Measurements from ENCODE around the gene SYNE1.
A peak's percentile ranks its signal among the peaks of the same experiment; 100 is the strongest.
"Not testable (repeated sequence)": the region's sequence is repeated elsewhere in the genome, so short reads cannot be mapped to it uniquely, and the experiment has no call there.

The SYNE1 gene

DNA sequence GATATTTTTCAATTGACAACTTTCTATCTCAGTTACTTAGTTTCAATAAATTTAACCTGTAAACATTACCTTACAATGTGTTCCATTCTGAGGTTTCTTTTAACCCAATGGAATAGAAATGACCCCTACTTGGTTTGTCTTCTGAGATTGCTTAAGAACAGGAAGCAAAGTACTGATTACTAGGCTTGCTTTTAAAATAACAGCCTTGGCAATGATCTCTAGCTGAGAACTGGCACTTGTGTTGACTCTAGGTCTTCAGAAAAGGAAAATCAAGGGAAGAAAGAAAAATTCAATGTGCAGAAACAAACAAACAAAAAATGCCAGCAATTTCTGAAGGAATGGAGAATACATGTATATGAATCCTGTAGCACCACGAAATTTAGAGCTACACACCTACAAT lies 66.1 kb downstream of the SYNE1 start:
- no peaks in the 10 kb centered on the region for H3K4me1 Mint-ChIP-seq
- H3K27ac Mint-ChIP-seq, result no peak overlapping the region
- no peak overlapping the region for H3K4me3 Mint-ChIP-seq
- H3K9me3 Mint-ChIP-seq, result no peaks in the 10 kb centered on the region
- no peaks in the 10 kb centered on the region for H3K36me3 Mint-ChIP-seq
- no peak for DNase-seq (ENCODE audit: low spot score in 2 of 2)
- peaks cover 3% of the 10 kb centered on the region for H3K27me3 Mint-ChIP-seq
- no peak for ATAC-seq (ENCODE audit: low read depth)

DNA sequence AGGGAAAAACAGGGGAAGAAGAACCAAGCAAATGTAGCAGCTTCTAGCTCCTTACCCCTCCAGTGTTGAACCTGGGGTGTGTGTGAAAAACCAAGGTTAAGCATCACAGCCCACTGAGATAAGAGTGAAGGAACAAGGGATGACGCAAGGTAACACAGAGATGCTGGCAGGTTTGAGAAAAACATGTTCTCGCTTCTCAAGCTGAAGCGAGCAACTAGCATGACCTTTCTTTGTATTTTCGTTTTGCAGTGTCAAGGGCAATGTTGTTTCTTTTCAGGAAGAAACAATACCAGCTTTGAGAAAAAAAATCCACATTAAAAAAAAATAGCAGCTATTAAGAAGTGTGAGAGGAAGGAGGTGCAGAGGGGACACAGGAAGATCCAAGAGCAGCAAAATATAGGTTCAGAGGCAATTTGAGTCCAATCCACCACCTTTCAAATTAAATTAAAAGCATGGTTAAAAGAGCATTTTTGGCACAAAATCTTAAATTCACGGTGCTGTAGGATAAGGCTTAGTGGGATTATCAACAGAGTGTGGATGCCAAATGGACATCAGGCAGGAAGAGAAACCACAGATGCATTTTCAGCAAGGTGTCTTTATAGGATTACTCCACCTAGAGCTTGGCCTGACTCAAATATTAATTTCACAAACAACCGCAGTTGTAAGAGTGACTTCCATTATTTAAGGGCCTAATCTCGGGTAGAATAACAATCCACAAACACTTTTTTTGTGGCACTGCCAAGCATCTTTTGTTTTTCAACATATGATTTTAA lies 70.9 kb downstream of the SYNE1 start:
- H3K4me3 Mint-ChIP-seq, result no peak overlapping the region
- no peaks in the 10 kb centered on the region for H3K4me1 Mint-ChIP-seq
- H3K9me3 Mint-ChIP-seq, result no peaks in the 10 kb centered on the region
- DNase-seq (ENCODE audit: low spot score in 2 of 2) (no peak), ATAC-seq (ENCODE audit: low read depth) (no peak)
- no peaks in the 10 kb centered on the region for H3K36me3 Mint-ChIP-seq
- H3K27me3 Mint-ChIP-seq, result no peaks in the 10 kb centered on the region
- no peak overlapping the region for H3K27ac Mint-ChIP-seq

GRCh38 chr6:152563177-152563576 lies 74.0 kb downstream of the SYNE1 start:
- DNase-seq (ENCODE audit: low spot score in 2 of 2) (no peak), ATAC-seq (ENCODE audit: low read depth) (no peak)
- peaks cover 2% of the 10 kb centered on the region for H3K9me3 Mint-ChIP-seq
- no peaks in the 10 kb centered on the region for H3K4me1 Mint-ChIP-seq
- no peaks in the 10 kb centered on the region for H3K27me3 Mint-ChIP-seq
- H3K36me3 Mint-ChIP-seq, result no peaks in the 10 kb centered on the region
- H3K4me3 Mint-ChIP-seq, result no peak overlapping the region
- no peak overlapping the region for H3K27ac Mint-ChIP-seq

GRCh38 chr6:152558798-152559197 lies 78.4 kb downstream of the SYNE1 start:
- not testable (repeated sequence) for H3K4me3 Mint-ChIP-seq; H3K27me3 Mint-ChIP-seq; H3K36me3 Mint-ChIP-seq; H3K27ac Mint-ChIP-seq; H3K9me3 Mint-ChIP-seq; ATAC-seq (ENCODE audit: low read depth); DNase-seq (ENCODE audit: low spot score in 2 of 2); H3K4me1 Mint-ChIP-seq

GRCh38 chr6:152557502-152557901 lies 79.7 kb downstream of the SYNE1 start:
- no peaks in the 10 kb centered on the region for H3K4me1 Mint-ChIP-seq
- DNase-seq (ENCODE audit: low spot score in 2 of 2), result no peak
- H3K36me3 Mint-ChIP-seq, result peaks cover 2% of the 10 kb centered on the region
- ATAC-seq (ENCODE audit: low read depth), result no peak
- peaks cover 8% of the 10 kb centered on the region for H3K9me3 Mint-ChIP-seq
- H3K27me3 Mint-ChIP-seq, result peaks cover 1% of the 10 kb centered on the region
- H3K4me3 Mint-ChIP-seq, result no peak overlapping the region
- H3K27ac Mint-ChIP-seq, result no peak overlapping the region

GRCh38 chr6:152554851-152555250 lies 82.3 kb downstream of the SYNE1 start:
- ATAC-seq (ENCODE audit: low read depth) (no peak), DNase-seq (ENCODE audit: low spot score in 2 of 2) (no peak)
- Mint-ChIP-seq H3K4me1 (no peaks in the 10 kb centered on the region), H3K27ac (no peak overlapping the region), H3K9me3 (peaks cover 8% of the 10 kb centered on the region), H3K27me3 (peaks cover 3% of the 10 kb centered on the region), H3K36me3 (peaks cover 2% of the 10 kb centered on the region), H3K4me3 (no peak overlapping the region)

- peaks cover 6% of the 10 kb centered on the region for H3K9me3 Mint-ChIP-seq
- peaks cover 3% of the 10 kb centered on the region for H3K27me3 Mint-ChIP-seq
- H3K27ac Mint-ChIP-seq, result no peak overlapping the region
- H3K4me1 Mint-ChIP-seq, result no peaks in the 10 kb centered on the region
- DNase-seq (ENCODE audit: low spot score in 2 of 2) (no peak), ATAC-seq (ENCODE audit: low read depth) (peak; percentile 34)
- no peak overlapping the region for H3K4me3 Mint-ChIP-seq
- peaks cover 2% of the 10 kb centered on the region for H3K36me3 Mint-ChIP-seq
These were observed 84.4 kb downstream of the SYNE1 start for GRCh38 chr6:152552616-152553209.

DNA sequence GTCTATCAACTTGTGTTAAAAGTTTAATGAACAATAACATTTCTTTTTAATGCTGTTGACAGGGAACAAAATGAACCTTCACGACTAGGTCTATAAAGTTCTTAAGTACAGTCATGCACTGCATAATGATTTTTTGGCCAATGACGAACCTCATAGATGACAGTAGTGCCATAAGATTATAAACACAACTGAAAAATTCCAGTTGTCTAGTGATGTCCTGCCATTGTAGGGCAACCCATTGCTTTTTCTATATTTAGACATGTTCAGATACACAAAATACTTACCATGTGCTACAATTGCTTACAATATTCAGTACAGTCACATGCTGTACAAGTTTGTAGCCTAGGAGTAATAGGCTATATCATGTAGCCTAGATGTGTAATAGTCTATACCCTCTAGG lies 93.6 kb downstream of the SYNE1 start:
- Mint-ChIP-seq H3K9me3 (no peaks in the 10 kb centered on the region), H3K4me1 (no peaks in the 10 kb centered on the region), H3K4me3 (no peak overlapping the region), H3K27me3 (peaks cover 2% of the 10 kb centered on the region), H3K27ac (no peak overlapping the region), H3K36me3 (no peaks in the 10 kb centered on the region)
- no peak for DNase-seq (ENCODE audit: low spot score in 2 of 2)
- no peak for ATAC-seq (ENCODE audit: low read depth)

GRCh38 chr6:152540381-152540780 lies 96.8 kb downstream of the SYNE1 start:
- Mint-ChIP-seq H3K36me3 (no peaks in the 10 kb centered on the region), H3K4me1 (no peaks in the 10 kb centered on the region), H3K27me3 (peaks cover 2% of the 10 kb centered on the region), H3K4me3 (no peak overlapping the region), H3K9me3 (no peaks in the 10 kb centered on the region), H3K27ac (no peak overlapping the region)
- no peak for DNase-seq (ENCODE audit: low spot score in 2 of 2)
- no peak for ATAC-seq (ENCODE audit: low read depth)

DNA sequence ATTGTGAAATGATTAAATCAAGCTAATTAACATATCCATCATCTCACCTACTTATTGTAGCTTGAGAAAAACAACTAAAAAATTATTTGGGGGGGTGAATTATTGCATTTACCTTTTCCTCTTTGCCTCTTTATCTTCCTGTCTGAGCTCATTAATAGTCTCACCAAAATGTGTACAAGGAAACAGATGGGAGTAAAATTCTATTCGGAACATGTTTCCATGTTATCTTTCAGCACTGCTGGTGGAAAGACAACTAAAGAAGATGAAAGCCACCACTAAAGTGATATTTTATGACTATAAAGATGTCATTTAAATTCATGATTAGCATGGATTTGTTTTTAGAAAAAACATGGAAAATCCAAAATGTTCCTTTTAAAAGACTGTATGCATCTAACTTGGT lies 102.6 kb downstream of the SYNE1 start:
- H3K27ac Mint-ChIP-seq, result no peak overlapping the region
- peaks cover 2% of the 10 kb centered on the region for H3K27me3 Mint-ChIP-seq
- no peak for ATAC-seq (ENCODE audit: low read depth)
- no peaks in the 10 kb centered on the region for H3K36me3 Mint-ChIP-seq
- H3K4me1 Mint-ChIP-seq, result no peaks in the 10 kb centered on the region
- peaks cover 4% of the 10 kb centered on the region for H3K9me3 Mint-ChIP-seq
- H3K4me3 Mint-ChIP-seq, result no peak overlapping the region
- DNase-seq (ENCODE audit: low spot score in 2 of 2), result no peak

DNA sequence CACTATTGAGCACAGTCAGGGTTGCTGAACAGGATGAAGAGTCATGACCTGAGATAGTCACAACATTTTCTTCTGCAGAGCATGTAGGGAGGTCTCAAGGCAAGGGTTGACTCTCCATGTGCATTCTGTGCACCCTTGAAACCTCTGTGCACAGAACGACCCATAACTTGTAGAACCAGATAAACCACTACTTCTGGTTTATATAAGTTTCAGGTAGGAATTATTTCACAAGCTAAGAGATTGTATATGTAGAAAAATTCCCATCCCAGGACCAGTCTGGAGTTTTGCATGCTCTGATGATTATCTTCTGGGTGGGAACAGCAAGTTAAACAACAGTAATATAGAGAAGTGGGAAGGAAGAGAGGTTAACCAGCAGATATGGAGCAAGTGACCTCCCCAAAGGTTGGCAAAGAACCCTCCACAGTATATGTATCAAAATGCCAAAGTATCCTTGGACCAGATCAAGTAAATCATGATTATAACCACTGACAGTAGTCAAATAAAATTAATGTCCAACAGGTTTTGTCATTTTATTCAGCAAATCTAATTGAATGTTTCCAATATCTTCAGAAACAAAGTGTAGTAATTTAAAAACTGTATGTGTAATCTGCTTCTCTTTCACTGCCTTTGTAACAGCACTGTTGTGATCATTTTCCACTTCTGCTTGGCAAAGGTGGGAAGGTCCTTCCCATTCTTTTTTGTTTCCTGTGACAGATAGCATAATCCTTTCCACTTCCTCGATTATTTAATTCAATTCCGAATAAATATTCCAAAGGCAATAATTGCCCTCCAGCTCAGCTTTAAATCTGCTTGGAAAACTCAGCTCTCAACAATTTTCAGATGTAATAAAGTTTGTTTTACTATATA lies 104.4 kb downstream of the SYNE1 start:
- Mint-ChIP-seq H3K4me1 (no peaks in the 10 kb centered on the region), H3K36me3 (no peaks in the 10 kb centered on the region), H3K4me3 (no peak overlapping the region), H3K27me3 (peaks cover 5% of the 10 kb centered on the region), H3K9me3 (peaks cover 4% of the 10 kb centered on the region), H3K27ac (no peak overlapping the region)
- no peak for ATAC-seq (ENCODE audit: low read depth)
- no peak for DNase-seq (ENCODE audit: low spot score in 2 of 2)

DNA sequence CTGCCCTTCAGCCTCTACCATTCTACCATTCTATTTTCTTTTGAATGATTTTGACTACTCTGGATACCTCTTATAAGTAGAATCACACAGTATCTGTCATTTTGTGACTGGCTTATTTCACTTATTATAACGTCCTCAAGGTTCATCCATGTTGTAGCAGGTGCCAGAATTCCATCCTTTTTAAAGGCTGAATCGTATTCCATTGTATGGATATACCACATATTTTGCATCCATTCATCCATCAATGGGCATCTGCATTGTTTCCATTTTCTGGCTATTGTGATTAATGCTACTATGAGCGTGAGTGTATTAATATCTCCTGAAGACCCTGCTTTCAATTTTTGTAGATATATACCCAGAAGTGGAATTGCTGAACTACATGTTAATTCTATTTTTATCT lies 105.5 kb downstream of the SYNE1 start:
- peaks cover 3% of the 10 kb centered on the region for H3K27me3 Mint-ChIP-seq
- DNase-seq (ENCODE audit: low spot score in 2 of 2) (no peak), ATAC-seq (ENCODE audit: low read depth) (no peak)
- no peak overlapping the region for H3K4me3 Mint-ChIP-seq
- H3K9me3 Mint-ChIP-seq, result peaks cover 4% of the 10 kb centered on the region
- no peaks in the 10 kb centered on the region for H3K36me3 Mint-ChIP-seq
- H3K4me1 Mint-ChIP-seq, result no peaks in the 10 kb centered on the region
- H3K27ac Mint-ChIP-seq, result no peak overlapping the region

GRCh38 chr6:152529369-152529768 lies 107.8 kb downstream of the SYNE1 start:
- ATAC-seq (ENCODE audit: low read depth) (no peak), DNase-seq (ENCODE audit: low spot score in 2 of 2) (no peak)
- Mint-ChIP-seq H3K27me3 (peaks cover 3% of the 10 kb centered on the region), H3K27ac (no peak overlapping the region), H3K9me3 (peaks cover 4% of the 10 kb centered on the region), H3K4me3 (no peak overlapping the region), H3K36me3 (no peaks in the 10 kb centered on the region), H3K4me1 (no peaks in the 10 kb centered on the region)

GRCh38 chr6:152514120-152514519 lies 123.0 kb downstream of the SYNE1 start:
- not testable (repeated sequence) for H3K4me3 Mint-ChIP-seq; H3K36me3 Mint-ChIP-seq; H3K4me1 Mint-ChIP-seq; H3K9me3 Mint-ChIP-seq; ATAC-seq (ENCODE audit: low read depth); DNase-seq (ENCODE audit: low spot score in 2 of 2); H3K27me3 Mint-ChIP-seq; H3K27ac Mint-ChIP-seq

Data from memory B cell (primary cell).